CD8-positive, alpha-beta memory T cell (primary cell): Measurements from ENCODE around the gene SLC6A20. TPM values are rescaled to one million over a fixed set of nuclear protein-coding genes. Genes with fewer than 3 reads are reported as not detected.

Experiments
- CTCF ChIA-PET: fragments of 350-600 bp; sonication (Branson Sonifier 250); formaldehyde crosslinking; loops from one replicate; lab custom pipeline; 2021; ENCODE audit warnings: antibody characterized with exemption; lab: Charles Lee
- POLR2A ChIA-PET: fragments of 350-600 bp; sonication (Branson Sonifier 250); formaldehyde crosslinking; loops from one replicate; lab custom pipeline; 2021; ENCODE audit warnings: antibody characterized with exemption; lab: Charles Lee
- DNase-seq, 5 donors: peaks; one replicate each; pipeline versions ENCODE4 v3.0.0 to v3.0.0-alpha.2; 2020 to 2022; ENCODE audit warnings: mixed read lengths in 1 of 5
- H3K27ac ChIP-seq: one replicate; pipeline ENCODE4 v1.7.0; 2013; ENCODE audit warnings: low read depth, mild to moderate bottlenecking, low read length, moderate library complexity
- H3K27me3 ChIP-seq: 2 replicates; pipeline ENCODE4 v1.7.0; 2013; ENCODE audit warnings: low read length, mild to moderate bottlenecking; ENCODE audit not compliant: insufficient read depth, poor library complexity, severe bottlenecking
- H3K36me3 ChIP-seq: 2 replicates; pipeline ENCODE4 v1.7.0; 2013; ENCODE audit warnings: mild to moderate bottlenecking, low read length, moderate library complexity; ENCODE audit not compliant: insufficient read depth
- H3K4me1 ChIP-seq: 2 replicates; pipeline ENCODE4 v1.7.0; 2013; ENCODE audit warnings: mild to moderate bottlenecking, low read length, moderate library complexity; ENCODE audit not compliant: insufficient read depth
- H3K4me3 ChIP-seq: 2 replicates; pipeline ENCODE4 v1.7.0; 2013; ENCODE audit warnings: mild to moderate bottlenecking, low read length
- H3K9me3 ChIP-seq: 2 replicates; pipeline ENCODE4 v1.7.0; 2013; ENCODE audit warnings: mild to moderate bottlenecking, low read length
- H3K27ac Mint-ChIP-seq, 8 donors: one replicate each; pipeline ENCODE4 v1.8.0; 2020 to 2021; ENCODE audit warnings: mixed read lengths in 8 of 8, mild to moderate bottlenecking in 6 of 8, inconsistent platforms in 3 of 8, moderate library complexity in 3 of 8
- H3K27me3 Mint-ChIP-seq, 2 donors: one replicate each; pipeline ENCODE4 v1.8.0; 2020 to 2021; ENCODE audit warnings: mixed read lengths in 2 of 2, mild to moderate bottlenecking in 1 of 2, moderate library complexity in 1 of 2
- H3K36me3 Mint-ChIP-seq, 3 donors: one replicate each; pipeline ENCODE4 v1.8.0; 2020 to 2021; ENCODE audit warnings: mixed read lengths in 3 of 3, inconsistent platforms in 1 of 3, mild to moderate bottlenecking in 1 of 3
- H3K4me1 Mint-ChIP-seq, 3 donors: one replicate each; pipeline ENCODE4 v1.8.0; 2020 to 2021; ENCODE audit warnings: mixed read lengths in 3 of 3, inconsistent platforms in 1 of 3, mild to moderate bottlenecking in 1 of 3
- H3K4me3 Mint-ChIP-seq, 7 donors: one replicate each; pipeline ENCODE4 v1.8.0; 2020 to 2021; ENCODE audit warnings: mixed read lengths in 7 of 7, mild to moderate bottlenecking in 6 of 7, moderate library complexity in 4 of 7, inconsistent platforms in 2 of 7
- H3K9me3 Mint-ChIP-seq, 5 donors: one replicate each; pipeline ENCODE4 v1.8.0; 2020 to 2022; ENCODE audit warnings: mixed read lengths in 5 of 5, mild to moderate bottlenecking in 3 of 5, moderate library complexity in 2 of 5, inconsistent platforms in 1 of 5
- polyA plus RNA-seq: library from polyadenylated mRNA; unstranded; fragments of 300-500 nt; fragmentation: Illumina TruSeq; gene quantifications from one replicate; pipeline ENCODE4 v1.2.3, GENCODE V29; 2021
- total RNA-seq, 2 experiments: library from RNA; stranded (reverse); gene quantifications; one replicate each; pipeline ENCODE4 v1.2.3, GENCODE V29; 2021

SLC6A20 gene
- total and polyA plus RNA-seq, 3 experiments from 2014 or later: not detected

DNA sequence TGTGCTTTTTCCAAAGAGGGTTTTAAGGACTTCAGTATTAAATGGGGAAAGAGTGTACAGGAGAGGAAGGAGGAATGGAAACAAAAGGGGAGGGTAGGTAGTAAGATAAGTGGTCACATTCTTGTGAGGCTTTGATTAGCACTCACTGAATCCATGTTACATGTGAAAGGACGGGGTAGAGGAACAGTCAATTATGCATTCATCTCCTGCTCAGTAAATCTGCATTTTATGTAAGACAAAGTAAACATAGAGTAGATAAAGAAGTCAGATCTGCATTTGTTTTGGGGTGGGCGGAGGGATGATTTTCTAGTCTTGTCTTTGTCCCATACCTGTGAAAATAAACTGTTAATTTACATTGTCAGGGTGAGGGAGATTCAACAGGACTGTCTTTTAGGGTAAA is 56.3 kb downstream of the SLC6A20 start:
- Histone ChIP-seq H3K9me3 (no peaks in the 10 kb centered on the region), H3K27me3 (no peaks in the 10 kb centered on the region), H3K36me3 (peaks cover 64% of the 10 kb centered on the region), H3K4me1 (peaks cover 12% of the 10 kb centered on the region), H3K27ac (no peak overlapping the region), H3K4me3 (no peak overlapping the region)
- H3K9me3 Mint-ChIP-seq: no peaks in the 10 kb centered on the region
- POLR2A ChIA-PET: no interaction called here
- H3K27ac Mint-ChIP-seq: peak overlapping the region in 5 of 8 donors; percentile 2 to 85 (median 42)
- no peaks in the 10 kb centered on the region for H3K27me3 Mint-ChIP-seq
- no peak for DNase-seq
- H3K36me3 Mint-ChIP-seq: peaks cover 17 to 93% (median 34%) of the 10 kb centered on the region in 3 donors
- H3K4me1 Mint-ChIP-seq: peaks cover 26 to 38% (median 28%) of the 10 kb centered on the region in 3 donors
- CTCF ChIA-PET: no interaction called here
- H3K4me3 Mint-ChIP-seq: peak overlapping the region in 1 of 7 donors; percentile 35

DNA sequence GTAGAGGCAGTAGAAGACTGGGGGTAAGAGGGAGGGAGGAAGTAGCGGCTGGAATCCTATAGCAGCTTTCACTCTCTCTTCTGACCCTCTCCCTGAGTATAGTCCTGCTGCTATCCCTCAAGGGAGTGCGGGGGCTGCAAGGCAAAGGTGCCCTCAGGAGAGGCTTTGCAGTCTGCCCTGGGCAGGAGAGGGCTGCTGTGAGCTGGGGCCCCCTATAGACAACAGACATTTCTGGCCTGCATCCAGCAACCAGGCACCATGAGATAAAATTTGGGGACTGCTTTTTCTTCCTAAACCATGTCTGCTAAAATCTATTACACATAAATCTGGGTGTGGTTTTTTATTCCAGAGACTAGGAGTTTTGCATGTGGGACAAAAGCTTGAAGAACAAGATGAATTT is 59.1 kb downstream of the SLC6A20 start:
- Histone ChIP-seq H3K4me3 (no peak overlapping the region), H3K36me3 (peaks cover 70% of the 10 kb centered on the region), H3K27me3 (no peaks in the 10 kb centered on the region), H3K4me1 (peaks cover 12% of the 10 kb centered on the region), H3K27ac (no peak overlapping the region), H3K9me3 (no peaks in the 10 kb centered on the region)
- no peaks in the 10 kb centered on the region for H3K9me3 Mint-ChIP-seq
- H3K36me3 Mint-ChIP-seq: peaks cover 17 to 96% (median 40%) of the 10 kb centered on the region in 3 donors
- no peak for DNase-seq
- H3K4me1 Mint-ChIP-seq: peaks cover 25 to 36% (median 26%) of the 10 kb centered on the region in 3 donors
- H3K4me3 Mint-ChIP-seq: no peak overlapping the region
- CTCF ChIA-PET: no interaction called here
- H3K27ac Mint-ChIP-seq: peak overlapping the region in 3 of 8 donors; percentile 17 to 79 (median 70)
- no peaks in the 10 kb centered on the region for H3K27me3 Mint-ChIP-seq
- POLR2A ChIA-PET: no interaction called here

DNA sequence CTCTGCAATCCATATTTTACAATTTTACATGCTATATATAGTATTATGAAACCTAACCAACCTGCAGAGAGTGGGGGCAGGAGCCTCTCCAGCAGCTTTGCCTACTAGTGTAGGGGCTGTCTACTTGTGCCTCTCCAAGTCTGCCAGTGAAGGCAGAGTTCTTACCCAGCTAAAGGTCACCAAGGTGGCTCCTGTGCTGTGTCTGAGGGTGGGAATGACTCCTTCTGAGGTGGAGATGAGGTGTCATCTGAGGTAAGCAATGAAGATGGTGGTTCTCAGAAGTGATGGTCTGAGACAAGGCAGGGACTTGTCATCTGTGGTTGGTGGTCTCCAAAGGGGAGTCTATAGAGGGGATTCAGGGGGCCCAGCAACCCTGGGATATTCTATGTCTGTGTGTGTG is 59.6 kb downstream of the SLC6A20 start:
- H3K27ac ChIP-seq: no peak overlapping the region
- ChIA-PET POLR2A (interaction anchor here (0.5 kb wide), 1 partner anchor 1413 kb away, joined by 3 read pairs; no protein-coding TSS in a partner anchor), CTCF (no interaction called here)
- H3K4me3 ChIP-seq: no peak overlapping the region
- Mint-ChIP-seq H3K4me3 (no peak overlapping the region), H3K36me3 (peaks cover 15 to 96% (median 44%) of the 10 kb centered on the region in 3 donors), H3K27ac (peak overlapping the region in 4 of 8 donors; percentile 46 to 73 (median 58)), H3K4me1 (peaks cover 20 to 31% (median 23%) of the 10 kb centered on the region in 3 donors), H3K9me3 (no peaks in the 10 kb centered on the region), H3K27me3 (no peaks in the 10 kb centered on the region)
- DNase-seq: no peak
- peaks cover 8% of the 10 kb centered on the region for H3K4me1 ChIP-seq
- H3K36me3 ChIP-seq: peaks cover 68% of the 10 kb centered on the region
- H3K9me3 ChIP-seq: no peaks in the 10 kb centered on the region
- H3K27me3 ChIP-seq: no peaks in the 10 kb centered on the region

DNA sequence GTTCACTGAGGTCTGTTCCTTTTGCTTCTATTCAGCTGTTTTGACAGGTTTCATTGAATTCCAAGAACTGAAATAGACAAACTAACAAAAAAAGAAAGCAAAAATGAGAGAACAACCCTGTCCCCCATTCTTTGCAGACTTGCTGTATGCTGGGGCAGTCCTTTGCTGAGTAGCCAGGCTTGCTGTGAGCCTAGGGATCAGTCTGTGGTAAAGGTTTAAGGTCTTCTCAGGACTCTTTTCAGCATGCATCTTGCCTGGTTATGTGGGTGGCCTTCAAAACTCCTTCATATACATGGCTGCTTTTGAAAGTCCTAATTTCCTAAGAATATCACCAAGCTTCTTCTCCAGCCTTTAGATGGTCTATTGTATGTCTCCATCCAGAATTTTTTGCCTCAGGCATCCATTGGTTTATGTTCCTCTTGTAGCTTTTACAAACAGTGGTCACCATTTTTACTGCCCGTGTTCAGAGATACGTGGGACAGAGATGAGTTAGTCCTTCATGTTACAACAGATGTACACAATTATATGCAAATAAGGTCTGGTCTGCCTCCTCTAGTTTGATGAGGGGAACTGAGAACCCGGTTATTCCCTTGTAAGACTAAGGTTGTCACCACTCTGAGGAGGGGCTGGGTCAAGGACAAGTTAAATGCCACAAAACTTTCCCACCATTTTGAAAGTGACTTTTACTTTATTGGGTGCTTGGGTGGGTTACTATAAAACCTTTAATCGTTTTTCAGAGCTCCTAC is 65.8 kb downstream of the SLC6A20 start:
- Histone ChIP-seq H3K9me3 (no peaks in the 10 kb centered on the region), H3K4me1 (no peaks in the 10 kb centered on the region), H3K27me3 (no peaks in the 10 kb centered on the region), H3K36me3 (peaks cover 43% of the 10 kb centered on the region), H3K4me3 (no peak overlapping the region), H3K27ac (no peak overlapping the region)
- Mint-ChIP-seq H3K36me3 (peaks cover 7 to 85% (median 30%) of the 10 kb centered on the region in 3 donors), H3K27ac (peak overlapping the region in 4 of 8 donors; percentile 14 to 40 (median 31)), H3K9me3 (no peaks in the 10 kb centered on the region), H3K4me3 (no peak overlapping the region), H3K4me1 (peaks cover 23 to 34% (median 30%) of the 10 kb centered on the region in 3 donors), H3K27me3 (no peaks in the 10 kb centered on the region)
- ChIA-PET CTCF (no interaction called here), POLR2A (no interaction called here)
- no peak for DNase-seq

DNA sequence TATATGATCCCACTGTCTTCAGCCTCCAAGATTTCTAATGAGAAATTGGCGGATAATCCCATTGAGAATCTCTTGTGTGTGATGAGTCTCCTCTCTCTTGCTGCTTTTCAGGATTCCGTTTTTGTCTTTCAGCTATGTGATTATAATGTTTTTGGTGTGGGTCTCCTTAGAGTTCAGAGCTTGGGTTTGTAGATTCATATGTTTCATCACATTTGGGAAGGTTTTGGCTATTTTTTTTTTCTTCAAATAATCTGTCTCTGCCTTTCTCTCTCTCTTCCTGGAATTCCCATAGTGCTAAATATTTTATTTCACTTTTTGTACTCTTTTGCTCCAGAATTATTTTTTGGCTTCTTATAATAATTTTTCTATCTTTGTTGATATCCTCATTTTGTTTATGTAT is 66.7 kb downstream of the SLC6A20 start:
- Mint-ChIP-seq H3K4me3 (no peak overlapping the region), H3K4me1 (peaks cover 31 to 41% (median 40%) of the 10 kb centered on the region in 3 donors), H3K9me3 (no peaks in the 10 kb centered on the region), H3K27ac (peak overlapping the region in 7 of 8 donors; percentile 7 to 60 (median 35)), H3K27me3 (no peaks in the 10 kb centered on the region), H3K36me3 (peaks cover 5 to 84% (median 29%) of the 10 kb centered on the region in 3 donors)
- Histone ChIP-seq H3K9me3 (no peaks in the 10 kb centered on the region), H3K4me1 (no peaks in the 10 kb centered on the region), H3K4me3 (no peak overlapping the region), H3K27ac (no peak overlapping the region), H3K27me3 (no peaks in the 10 kb centered on the region), H3K36me3 (peaks cover 34% of the 10 kb centered on the region)
- ChIA-PET CTCF (no interaction called here), POLR2A (no interaction called here)
- DNase-seq: no peak

DNA sequence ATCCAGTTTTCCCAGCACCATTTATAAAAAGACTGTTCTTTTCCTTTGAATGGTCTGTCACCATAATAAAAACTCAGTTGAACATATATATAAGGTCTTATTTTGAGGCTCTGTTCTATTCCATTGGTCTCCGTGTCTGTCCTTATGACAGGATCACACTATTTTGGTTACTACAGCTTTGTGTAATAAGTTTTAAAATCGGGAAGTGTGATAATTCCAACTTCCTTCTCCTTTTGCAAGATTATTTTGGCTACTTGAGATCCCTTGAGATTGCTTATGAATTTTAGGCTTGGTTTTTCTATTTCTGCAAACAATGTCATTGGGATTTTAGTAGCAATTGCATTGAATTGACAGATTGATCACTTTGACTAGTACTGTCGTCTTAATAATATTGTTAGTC is 71.4 kb downstream of the SLC6A20 start:
- POLR2A ChIA-PET: no interaction called here
- Mint-ChIP-seq H3K27me3 (no peaks in the 10 kb centered on the region), H3K4me3 (no peak overlapping the region), H3K9me3 (no peaks in the 10 kb centered on the region), H3K27ac (peak overlapping the region in 1 of 8 donors; percentile 62), H3K36me3 (peaks cover 12 to 81% (median 26%) of the 10 kb centered on the region in 3 donors), H3K4me1 (peaks cover 39 to 57% (median 51%) of the 10 kb centered on the region in 3 donors)
- Histone ChIP-seq H3K4me3 (no peak overlapping the region), H3K9me3 (no peaks in the 10 kb centered on the region), H3K4me1 (no peaks in the 10 kb centered on the region), H3K27me3 (no peaks in the 10 kb centered on the region), H3K36me3 (peaks cover 15% of the 10 kb centered on the region), H3K27ac (no peak overlapping the region)
- CTCF ChIA-PET: no interaction called here
- no peak for DNase-seq

DNA sequence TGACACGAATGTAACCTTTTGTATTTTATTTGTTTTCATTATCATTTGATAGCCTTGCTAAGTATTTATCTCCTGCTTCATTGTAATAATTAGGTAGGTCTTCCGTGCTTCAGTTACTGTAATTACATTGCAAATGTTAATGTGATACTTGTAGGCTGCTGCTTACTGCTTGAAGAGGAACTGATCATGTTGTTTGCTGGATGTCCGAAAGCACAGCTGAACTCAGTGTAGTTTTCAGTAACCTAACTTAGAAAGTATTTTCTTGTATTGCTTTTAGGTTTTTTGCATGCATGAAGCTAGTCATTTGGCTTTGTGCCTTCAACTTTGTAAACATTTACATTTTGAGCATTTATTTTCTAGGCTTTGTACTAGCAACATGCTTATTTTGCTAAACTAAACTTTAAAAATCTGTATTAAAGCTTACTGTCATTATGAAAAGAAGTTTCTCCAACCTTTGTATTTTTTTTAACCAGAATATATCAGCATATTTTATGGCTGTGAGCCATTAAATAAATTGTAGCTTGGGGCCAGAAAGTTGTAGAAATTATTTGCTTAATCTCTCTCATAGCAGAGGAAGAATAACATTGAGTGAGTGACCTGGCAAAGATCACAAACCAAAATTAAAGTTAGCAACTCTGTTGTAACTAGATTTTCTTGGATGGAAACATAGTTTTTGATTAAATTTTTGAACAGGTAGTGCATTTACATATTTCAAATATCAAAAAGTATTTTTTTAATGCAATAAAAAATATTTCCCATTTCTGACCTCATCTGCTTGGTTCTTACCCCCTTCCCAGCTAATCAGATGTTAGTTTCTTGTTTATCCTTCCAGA is 76.5 kb downstream of the SLC6A20 start:
- CTCF ChIA-PET: no interaction called here
- Histone ChIP-seq H3K9me3 (no peaks in the 10 kb centered on the region), H3K4me1 (no peaks in the 10 kb centered on the region), H3K36me3 (peaks cover 23% of the 10 kb centered on the region), H3K4me3 (no peak overlapping the region), H3K27me3 (no peaks in the 10 kb centered on the region), H3K27ac (no peak overlapping the region)
- peak overlapping the region in 5 of 8 donors; percentile 2 to 71 (median 47) for H3K27ac Mint-ChIP-seq
- DNase-seq: no peak
- H3K4me1 Mint-ChIP-seq: peaks cover 17 to 40% (median 30%) of the 10 kb centered on the region in 3 donors
- no peak overlapping the region for H3K4me3 Mint-ChIP-seq
- H3K36me3 Mint-ChIP-seq: peaks cover 15 to 79% (median 25%) of the 10 kb centered on the region in 3 donors
- H3K9me3 Mint-ChIP-seq: no peaks in the 10 kb centered on the region
- no peaks in the 10 kb centered on the region for H3K27me3 Mint-ChIP-seq
- POLR2A ChIA-PET: no interaction called here
